A673 (cell line): ENCODE results near the gene SNX2. TPM values are rescaled to one million over a fixed set of nuclear protein-coding genes. Genes with fewer than 3 reads are reported as not detected.

Experiments
- BruUV-seq: library from RNA; stranded (reverse); fragments of 400-500 nt; replicated peaks from 2 replicates; lab custom pipeline; 2021; lab: Mats Ljungman, UMichigan
- CTCF ChIA-PET: fragments of 300-600 bp; sonication (Branson Sonifier 250); formaldehyde crosslinking; loops from one replicate; lab custom pipeline; 2022; ENCODE audit warnings: antibody characterized with exemption; lab: Charles Lee
- POLR2A ChIA-PET: fragments of 300-600 bp; sonication (Branson Sonifier 250); formaldehyde crosslinking; loops from one replicate; lab custom pipeline; 2022; ENCODE audit warnings: antibody characterized with exemption; ENCODE audit not compliant: low non-redundant PET; lab: Charles Lee
- DNase-seq: peaks from one replicate; pipeline ENCODE4 v3.0.0-alpha.2; 2015; ENCODE audit warnings: low spot score
- H3K27ac ChIP-seq: fragments of 200-600 bp; sonication (generic); 2 replicates; pipeline ENCODE4 v1.5.1; 2016; ENCODE audit warnings: mixed run types, low read depth, mild to moderate bottlenecking, mixed read lengths, antibody characterized with exemption, low read length; ENCODE audit not compliant: poor library complexity, severe bottlenecking
- H3K27me3 ChIP-seq: fragments of 200-600 bp; sonication (generic); replicated peaks from 2 replicates; pipeline ENCODE4 v1.6.1; 2017; ENCODE audit warnings: mixed run types, low read depth, mild to moderate bottlenecking, mixed read lengths, antibody characterized with exemption, low read length; ENCODE audit not compliant: insufficient read depth, poor library complexity
- H3K36me3 ChIP-seq: fragments of 200-600 bp; sonication (generic); 2 replicates; pipeline ENCODE4 v1.6.1; 2016; ENCODE audit warnings: mixed run types, mild to moderate bottlenecking, mixed read lengths, antibody characterized with exemption, low read length; ENCODE audit not compliant: insufficient read depth, poor library complexity, severe bottlenecking
- H3K4me1 ChIP-seq: fragments of 200-600 bp; sonication (generic); 2 replicates; pipeline ENCODE4 v1.6.1; 2017; ENCODE audit warnings: mixed run types, mild to moderate bottlenecking, mixed read lengths, antibody characterized with exemption, low read length; ENCODE audit not compliant: insufficient read depth, poor library complexity, severe bottlenecking
- H3K4me3 ChIP-seq: fragments of 200-600 bp; sonication (generic); 2 replicates; pipeline ENCODE4 v1.5.1; 2016; ENCODE audit warnings: low read depth, mixed run types, mild to moderate bottlenecking, mixed read lengths, low read length; ENCODE audit not compliant: poor library complexity, severe bottlenecking
- H3K9me3 ChIP-seq: fragments of 200-600 bp; sonication (generic); 2 replicates; pipeline ENCODE4 v1.6.1; 2016; ENCODE audit warnings: mixed run types, low read depth, mild to moderate bottlenecking, mixed read lengths, antibody characterized with exemption, low read length; ENCODE audit not compliant: poor library complexity, severe bottlenecking
- CTCF ChIP-seq: fragments of 300-800, 200-600 bp; sonication (generic); conservative IDR thresholded peaks from 2 replicates; pipeline ENCODE4 v1.5.1; 2017; ENCODE audit warnings: low read depth, mild to moderate bottlenecking, antibody characterized with exemption, low read length, moderate library complexity, mixed read lengths
- EZH2 ChIP-seq: fragments of 200-600 bp; sonication (generic); IDR thresholded peaks from 2 replicates; pipeline ENCODE4 v1.6.1; 2017; ENCODE audit warnings: borderline replicate concordance, low read depth, mild to moderate bottlenecking, mixed read lengths, antibody characterized with exemption, low read length; ENCODE audit not compliant: poor library complexity, severe bottlenecking
- intact Hi-C: fragments of 100-400 bp; cut with micrococcal nuclease; formaldehyde crosslinking; loops from one replicate; pipeline ENCODE4 v1.10.0; 2022; ENCODE audit not compliant: unreplicated experiment
- total RNA-seq: library from RNA; stranded (reverse); gene quantifications from 2 replicates; pipeline ENCODE4 v1.2.3, GENCODE V29; 2021

SNX2 gene
- total RNA-seq, 1 experiment from 2014 or later, result 64.3 TPM

GRCh38 chr5:122871661-122872060, 96.8 kb downstream of the SNX2 start:
- intact Hi-C loops, result no loop called here
- no peak for TF ChIP-seq EZH2
- TF ChIP-seq CTCF, result no peak
- no TSS peak for BruUV-seq
- peaks cover 13% of the 10 kb centered on the region for H3K4me1 ChIP-seq
- H3K27ac ChIP-seq, result no peak overlapping the region
- H3K36me3 ChIP-seq, result no peaks in the 10 kb centered on the region
- H3K27me3 ChIP-seq, result no peaks in the 10 kb centered on the region
- H3K9me3 ChIP-seq, result no peaks in the 10 kb centered on the region
- ChIA-PET POLR2A (no interaction called here), CTCF (no interaction called here)
- H3K4me3 ChIP-seq, result no peak overlapping the region
- no peak for DNase-seq

DNA sequence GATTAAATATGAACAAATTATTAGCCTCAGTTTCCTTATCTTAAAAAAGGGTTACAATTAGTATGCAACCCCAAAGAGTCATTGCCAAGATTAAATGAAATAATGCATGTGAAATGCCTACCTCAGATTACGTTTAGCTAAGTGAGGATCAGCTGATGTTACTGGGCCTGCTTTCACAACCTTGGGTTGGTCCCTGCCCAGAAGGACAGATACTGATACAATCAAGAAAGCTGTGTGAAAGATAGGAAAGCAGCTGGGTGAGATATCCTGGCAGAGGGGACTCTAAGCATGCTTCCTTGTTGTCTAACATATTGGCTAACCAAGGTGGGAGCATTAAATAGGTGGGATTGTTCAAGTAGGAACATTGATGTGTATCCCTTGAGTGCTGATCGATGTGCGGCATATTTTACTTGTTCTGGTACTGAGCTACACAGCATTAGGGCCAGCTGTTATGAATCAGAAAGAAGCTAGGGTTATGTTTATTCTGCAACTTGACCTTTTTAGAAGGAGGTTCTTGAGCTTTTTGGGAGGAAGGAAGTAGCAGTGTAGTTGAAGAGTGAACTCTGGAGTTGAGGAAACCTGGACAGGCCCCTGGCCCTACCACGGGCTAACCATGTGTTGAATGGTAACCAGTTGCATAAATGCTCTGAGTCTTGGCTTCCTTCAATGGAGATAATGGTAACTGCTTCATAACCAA, 99.4 kb downstream of the SNX2 start:
- no peak overlapping the region for H3K27ac ChIP-seq
- no peaks in the 10 kb centered on the region for H3K9me3 ChIP-seq
- no TSS peak for BruUV-seq
- POLR2A ChIA-PET, result no interaction called here
- CTCF ChIA-PET, result no interaction called here
- intact Hi-C loops, result no loop called here
- H3K4me1 ChIP-seq, result peaks cover 13% of the 10 kb centered on the region
- TF ChIP-seq EZH2 (no peak), CTCF (no peak)
- H3K36me3 ChIP-seq, result no peaks in the 10 kb centered on the region
- no peak overlapping the region for H3K4me3 ChIP-seq
- no peaks in the 10 kb centered on the region for H3K27me3 ChIP-seq
- no peak for DNase-seq

- Histone ChIP-seq H3K36me3 (no peaks in the 10 kb centered on the region), H3K9me3 (no peaks in the 10 kb centered on the region), H3K27me3 (no peaks in the 10 kb centered on the region), H3K4me3 (no peak overlapping the region), H3K27ac (no peak overlapping the region), H3K4me1 (no peaks in the 10 kb centered on the region)
- ChIA-PET POLR2A (no interaction called here), CTCF (no interaction called here)
- BruUV-seq, result no TSS peak
- DNase-seq, result no peak
- TF ChIP-seq CTCF (no peak), EZH2 (no peak)
- intact Hi-C loops, result no loop called here
These were observed 102.6 kb downstream of the SNX2 start for GRCh38 chr5:122877518-122877917.
